ENCODE data around the gene HSPB3.

HSPB3 gene

DNA sequence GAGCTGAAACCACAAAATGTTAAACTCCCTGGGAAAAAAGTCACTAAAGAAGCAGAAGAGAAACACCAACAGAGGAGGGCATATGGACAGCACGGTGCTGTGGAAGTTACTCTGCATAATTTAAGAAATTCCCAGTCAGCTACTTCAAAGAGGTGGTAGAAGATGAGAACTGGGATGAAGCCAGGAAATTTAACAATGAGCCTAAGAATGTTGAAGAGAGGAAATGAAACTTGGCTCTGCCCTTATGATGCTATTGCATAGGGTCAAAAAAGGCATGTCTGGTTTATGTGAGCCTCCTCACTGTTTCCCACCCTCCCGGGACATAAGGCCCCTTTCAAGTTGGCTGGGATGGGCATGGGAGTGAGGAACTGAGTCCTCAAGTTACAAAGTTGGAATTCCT, 36.7 kb downstream of the HSPB3 start:
- TF ChIP-seq ARNT (IDR thresholded peaks at IDR 0.05) = no peak
- no peak for TF ChIP-seq FOXA1 (IDR thresholded peaks at IDR 0.05)
- no peak for TF ChIP-seq TARDBP (IDR thresholded peaks at IDR 0.05)
- TF ChIP-seq FOXK2 (IDR thresholded peaks at IDR 0.05) = no peak
- no peak for TF ChIP-seq LEF1 (IDR thresholded peaks at IDR 0.05; ENCODE audit: borderline replicate concordance)
- TF ChIP-seq HDGF (IDR thresholded peaks at IDR 0.05; ENCODE audit: borderline replicate concordance) = no peak
- no peak for TF ChIP-seq ZNF384 (IDR thresholded peaks at IDR 0.05)
- TF ChIP-seq CTBP1 (IDR thresholded peaks at IDR 0.05; ENCODE audit: borderline replicate concordance) = no peak
- no peak for TF ChIP-seq BHLHE40 (IDR thresholded peaks at IDR 0.05; ENCODE audit: borderline replicate concordance)
- no peak for TF ChIP-seq L3MBTL2 (conservative IDR thresholded peaks at IDR 0.05)
- no peak for TF ChIP-seq NFRKB (IDR thresholded peaks at IDR 0.05)
- TF ChIP-seq ELF4 (IDR thresholded peaks at IDR 0.05) = no peak
- TF ChIP-seq FOXM1 (IDR thresholded peaks at IDR 0.05; ENCODE audit: borderline replicate concordance) = no peak
- TF ChIP-seq SP1 (IDR thresholded peaks at IDR 0.05) = no peak
- TF ChIP-seq SUZ12 (IDR thresholded peaks at IDR 0.05) = no peak
- TF ChIP-seq, protein P1, sequence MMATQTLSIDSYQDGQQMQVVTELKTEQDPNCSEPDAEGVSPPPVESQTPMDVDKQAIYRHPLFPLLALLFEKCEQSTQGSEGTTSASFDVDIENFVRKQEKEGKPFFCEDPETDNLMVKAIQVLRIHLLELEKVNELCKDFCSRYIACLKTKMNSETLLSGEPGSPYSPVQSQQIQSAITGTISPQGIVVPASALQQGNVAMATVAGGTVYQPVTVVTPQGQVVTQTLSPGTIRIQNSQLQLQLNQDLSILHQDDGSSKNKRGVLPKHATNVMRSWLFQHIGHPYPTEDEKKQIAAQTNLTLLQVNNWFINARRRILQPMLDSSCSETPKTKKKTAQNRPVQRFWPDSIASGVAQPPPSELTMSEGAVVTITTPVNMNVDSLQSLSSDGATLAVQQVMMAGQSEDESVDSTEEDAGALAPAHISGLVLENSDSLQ (IDR thresholded peaks at IDR 0.05) = no peak
- DNase-seq (ENCODE audit: extremely low spot score) = no peak
- ChIA-PET CTCF (interaction anchor here (0.8 kb wide), 1 partner anchor 248 kb away, joined by 4 read pairs; no protein-coding TSS in a partner anchor), POLR2A (no interaction called here)

DNA sequence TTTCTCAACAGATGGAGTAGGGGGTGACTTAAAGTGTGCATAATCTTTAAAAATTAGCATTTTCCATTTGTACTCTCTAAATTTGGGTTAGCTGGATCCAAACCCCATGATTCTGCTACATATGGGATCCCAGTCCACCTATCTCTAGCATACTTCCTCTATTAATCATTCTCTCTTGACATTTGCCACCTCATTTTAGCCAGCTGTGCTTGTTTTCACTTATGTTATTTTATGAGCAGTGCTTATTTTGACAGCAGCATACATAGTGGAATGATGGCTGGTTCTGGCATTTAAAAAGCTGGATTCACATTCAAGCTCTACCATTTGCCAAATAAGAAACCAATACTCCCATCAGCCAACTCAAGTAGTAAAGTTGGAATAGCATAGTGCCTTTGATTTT, 39.5 kb downstream of the HSPB3 start:
- CTCF ChIA-PET = no interaction called here
- no peak for TF ChIP-seq NFRKB (IDR thresholded peaks at IDR 0.05)
- no peak for TF ChIP-seq LEF1 (IDR thresholded peaks at IDR 0.05; ENCODE audit: borderline replicate concordance)
- TF ChIP-seq L3MBTL2 (conservative IDR thresholded peaks at IDR 0.05) = no peak
- no peak for TF ChIP-seq BHLHE40 (IDR thresholded peaks at IDR 0.05; ENCODE audit: borderline replicate concordance)
- TF ChIP-seq FOXM1 (IDR thresholded peaks at IDR 0.05; ENCODE audit: borderline replicate concordance) = no peak
- TF ChIP-seq SUZ12 (IDR thresholded peaks at IDR 0.05) = no peak
- TF ChIP-seq ELF4 (IDR thresholded peaks at IDR 0.05) = no peak
- TF ChIP-seq FOXK2 (IDR thresholded peaks at IDR 0.05) = no peak
- no peak for TF ChIP-seq CTBP1 (IDR thresholded peaks at IDR 0.05; ENCODE audit: borderline replicate concordance)
- DNase-seq (ENCODE audit: extremely low spot score) = no peak
- POLR2A ChIA-PET = no interaction called here
